IgD-negative memory B cell (primary cell): ENCODE results near the gene DRAXIN. TPM values are rescaled to one million over a fixed set of nuclear protein-coding genes. Genes with fewer than 3 reads are reported as not detected.

Experiments used
- H3K27ac Mint-ChIP-seq, 3 donors: one replicate each; pipeline ENCODE4 v1.8.0; 2020 to 2022; ENCODE audit warnings: mild to moderate bottlenecking in 3 of 3, mixed read lengths in 3 of 3, moderate library complexity in 1 of 3
- H3K27me3 Mint-ChIP-seq: one replicate; pipeline ENCODE4 v1.8.0; 2021; ENCODE audit warnings: mixed read lengths
- H3K36me3 Mint-ChIP-seq: one replicate; pipeline ENCODE4 v1.8.0; 2020; ENCODE audit warnings: mild to moderate bottlenecking, mixed read lengths
- H3K4me1 Mint-ChIP-seq, 3 donors: one replicate each; pipeline ENCODE4 v1.8.0; 2020 to 2022; ENCODE audit warnings: mixed read lengths in 3 of 3, mild to moderate bottlenecking in 1 of 3
- H3K4me3 Mint-ChIP-seq, 4 donors: one replicate each; pipeline ENCODE4 v1.8.0; 2020 to 2022; ENCODE audit warnings: mild to moderate bottlenecking in 4 of 4, mixed read lengths in 4 of 4, moderate library complexity in 3 of 4
- H3K9me3 Mint-ChIP-seq, 3 donors: one replicate each; pipeline ENCODE4 v1.8.0; 2020 to 2021; ENCODE audit warnings: mixed read lengths in 3 of 3, mild to moderate bottlenecking in 1 of 3
- polyA plus RNA-seq: library from polyadenylated mRNA; unstranded; fragments of 300-500 nt; fragmentation: Illumina TruSeq; gene quantifications from one replicate; pipeline ENCODE4 v1.2.3, GENCODE V29; 2021

DRAXIN gene
- polyA plus RNA-seq, 1 donor from 2014 or later = 0.13 TPM

GRCh38 chr1:11690397-11691301 is 861 bp upstream of the DRAXIN start:
- Mint-ChIP-seq H3K4me3 (peak overlapping the region; percentile 1 to 86 (median 78)), H3K4me1 (peaks cover 9 to 10% (median 10%) of the 10 kb centered on the region in 3 donors), H3K36me3 (peaks cover 3% of the 10 kb centered on the region), H3K9me3 (no peaks in the 10 kb centered on the region), H3K27ac (no peak overlapping the region), H3K27me3 (peaks cover 36% of the 10 kb centered on the region)

GRCh38 chr1:11691928-11692711 is 610 bp downstream of the DRAXIN start:
- Mint-ChIP-seq H3K27ac (peak overlapping the region in 1 of 3 donors; percentile 45), H3K9me3 (no peaks in the 10 kb centered on the region), H3K36me3 (peaks cover 3% of the 10 kb centered on the region), H3K27me3 (peaks cover 36% of the 10 kb centered on the region), H3K4me3 (peak overlapping the region in 3 of 4 donors; percentile 66 to 86 (median 66)), H3K4me1 (peaks cover 8 to 10% (median 9%) of the 10 kb centered on the region in 3 donors)

GRCh38 chr1:11693024-11693590 is 1.6 kb downstream of the DRAXIN start:
- Mint-ChIP-seq H3K27me3 (peaks cover 31% of the 10 kb centered on the region), H3K36me3 (peaks cover 3% of the 10 kb centered on the region), H3K4me1 (peaks cover 8 to 10% (median 9%) of the 10 kb centered on the region in 3 donors), H3K27ac (peak overlapping the region in 1 of 3 donors; percentile 45), H3K9me3 (no peaks in the 10 kb centered on the region), H3K4me3 (peak overlapping the region in 2 of 4 donors; percentile 59 to 80)

GRCh38 chr1:11693917-11694316 is 2.4 kb downstream of the DRAXIN start:
- H3K36me3 Mint-ChIP-seq = peaks cover 3% of the 10 kb centered on the region
- H3K9me3 Mint-ChIP-seq = no peaks in the 10 kb centered on the region
- peak overlapping the region in 1 of 4 donors; percentile 91 for H3K4me3 Mint-ChIP-seq
- H3K27me3 Mint-ChIP-seq = peaks cover 34% of the 10 kb centered on the region
- peaks cover 8 to 10% (median 9%) of the 10 kb centered on the region in 3 donors for H3K4me1 Mint-ChIP-seq
- H3K27ac Mint-ChIP-seq = peak overlapping the region in 1 of 3 donors; percentile 66

GRCh38 chr1:11695861-11696260 is 4.4 kb downstream of the DRAXIN start:
- H3K27me3 Mint-ChIP-seq = peaks cover 20% of the 10 kb centered on the region
- H3K4me3 Mint-ChIP-seq = no peak overlapping the region
- no peak overlapping the region for H3K27ac Mint-ChIP-seq
- H3K9me3 Mint-ChIP-seq = no peaks in the 10 kb centered on the region
- peaks cover 3% of the 10 kb centered on the region for H3K36me3 Mint-ChIP-seq
- peaks cover 2 to 5% (median 5%) of the 10 kb centered on the region in 3 donors for H3K4me1 Mint-ChIP-seq

- Mint-ChIP-seq H3K4me1 (peaks cover 2 to 5% (median 5%) of the 10 kb centered on the region in 3 donors), H3K9me3 (no peaks in the 10 kb centered on the region), H3K4me3 (no peak overlapping the region), H3K36me3 (peaks cover 3% of the 10 kb centered on the region), H3K27ac (no peak overlapping the region), H3K27me3 (peaks cover 17% of the 10 kb centered on the region)
Measured at GRCh38 chr1:11697188-11697892, 5.8 kb downstream of the DRAXIN start.

- Mint-ChIP-seq H3K4me1 (peaks cover 2 to 5% (median 4%) of the 10 kb centered on the region in 3 donors), H3K27ac (peak overlapping the region in 1 of 3 donors; percentile 82), H3K27me3 (peaks cover 13% of the 10 kb centered on the region), H3K4me3 (no peak overlapping the region), H3K9me3 (no peaks in the 10 kb centered on the region), H3K36me3 (peaks cover 3% of the 10 kb centered on the region)
Measured at GRCh38 chr1:11697893-11698210, 6.3 kb downstream of the DRAXIN start.

GRCh38 chr1:11700601-11701467 is 9.3 kb downstream of the DRAXIN start:
- Mint-ChIP-seq H3K4me3 (no peak overlapping the region), H3K9me3 (no peaks in the 10 kb centered on the region), H3K27me3 (peaks cover 8% of the 10 kb centered on the region), H3K4me1 (no peaks in the 10 kb centered on the region), H3K27ac (no peak overlapping the region), H3K36me3 (no peaks in the 10 kb centered on the region)

GRCh38 chr1:11701551-11701961 is 10.0 kb downstream of the DRAXIN start:
- Mint-ChIP-seq H3K27ac (no peak overlapping the region), H3K36me3 (no peaks in the 10 kb centered on the region), H3K4me1 (no peaks in the 10 kb centered on the region), H3K4me3 (no peak overlapping the region), H3K9me3 (no peaks in the 10 kb centered on the region), H3K27me3 (peaks cover 8% of the 10 kb centered on the region)

GRCh38 chr1:11701981-11702803 is 10.7 kb downstream of the DRAXIN start:
- Mint-ChIP-seq H3K27me3 (peaks cover 10% of the 10 kb centered on the region), H3K4me1 (no peaks in the 10 kb centered on the region), H3K4me3 (no peak overlapping the region), H3K36me3 (no peaks in the 10 kb centered on the region), H3K9me3 (no peaks in the 10 kb centered on the region), H3K27ac (no peak overlapping the region)

GRCh38 chr1:11703357-11704193 is 12.1 kb downstream of the DRAXIN start:
- peak overlapping the region in 1 of 3 donors; percentile 73 for H3K27ac Mint-ChIP-seq
- H3K4me3 Mint-ChIP-seq = no peak overlapping the region
- peaks cover 8% of the 10 kb centered on the region for H3K27me3 Mint-ChIP-seq
- no peaks in the 10 kb centered on the region for H3K36me3 Mint-ChIP-seq
- no peaks in the 10 kb centered on the region for H3K9me3 Mint-ChIP-seq
- no peaks in the 10 kb centered on the region for H3K4me1 Mint-ChIP-seq

GRCh38 chr1:11704194-11704529 is 12.7 kb downstream of the DRAXIN start:
- no peaks in the 10 kb centered on the region for H3K9me3 Mint-ChIP-seq
- H3K4me3 Mint-ChIP-seq = no peak overlapping the region
- H3K36me3 Mint-ChIP-seq = no peaks in the 10 kb centered on the region
- H3K27me3 Mint-ChIP-seq = peaks cover 13% of the 10 kb centered on the region
- H3K4me1 Mint-ChIP-seq = no peaks in the 10 kb centered on the region
- H3K27ac Mint-ChIP-seq = no peak overlapping the region
